ENCODE results near the gene INS. TPM values are rescaled to one million over a fixed set of nuclear protein-coding genes. Genes with fewer than 3 reads are reported as not detected.

The INS gene
- total RNA-seq, 1 donor from 2014 or later, result not detected

GRCh38 chr11:2143799-2144543 is 17.0 kb downstream of the INS start:
- H3K27ac Mint-ChIP-seq, result peak overlapping the region; percentile 73
- H3K27me3 Mint-ChIP-seq (ENCODE audit: low read depth), result peaks cover 82% of the 10 kb centered on the region
- no peaks in the 10 kb centered on the region for H3K9me3 Mint-ChIP-seq
- TF ChIP-seq CTCF (IDR thresholded peaks at IDR 0.05; ENCODE audit: unreplicated experiment), result no peak
- no peak for DNase-seq (ENCODE audit: low spot score in 2 of 2, unreplicated experiment in 2 of 2)
- H3K4me3 Mint-ChIP-seq, result peak overlapping the region; percentile 73
- H3K4me1 Mint-ChIP-seq, result peaks cover 27% of the 10 kb centered on the region
- peaks cover 6% of the 10 kb centered on the region for H3K36me3 Mint-ChIP-seq

GRCh38 chr11:2143477-2143798 is 17.6 kb downstream of the INS start:
- DNase-seq (ENCODE audit: low spot score in 2 of 2, unreplicated experiment in 2 of 2), result no peak
- TF ChIP-seq CTCF (IDR thresholded peaks at IDR 0.05; ENCODE audit: unreplicated experiment), result no peak
- Mint-ChIP-seq H3K27ac (peak overlapping the region; percentile 73), H3K36me3 (peaks cover 6% of the 10 kb centered on the region), H3K4me3 (peak overlapping the region; percentile 73), H3K27me3 (ENCODE audit: low read depth) (peaks cover 77% of the 10 kb centered on the region), H3K4me1 (peaks cover 27% of the 10 kb centered on the region), H3K9me3 (no peaks in the 10 kb centered on the region)

- H3K36me3 Mint-ChIP-seq, result peaks cover 6% of the 10 kb centered on the region
- peaks cover 72% of the 10 kb centered on the region for H3K27me3 Mint-ChIP-seq (ENCODE audit: low read depth)
- H3K27ac Mint-ChIP-seq, result peak overlapping the region; percentile 86
- peak overlapping the region; percentile 73 for H3K4me3 Mint-ChIP-seq
- peaks cover 27% of the 10 kb centered on the region for H3K4me1 Mint-ChIP-seq
- TF ChIP-seq CTCF (IDR thresholded peaks at IDR 0.05; ENCODE audit: unreplicated experiment), result no peak
- DNase-seq (ENCODE audit: low spot score in 2 of 2, unreplicated experiment in 2 of 2), result no peak
- H3K9me3 Mint-ChIP-seq, result no peaks in the 10 kb centered on the region
Measured at GRCh38 chr11:2142762-2143202, 18.2 kb downstream of the INS start.

- peak overlapping the region; percentile 73 for H3K4me3 Mint-ChIP-seq
Measured at GRCh38 chr11:2142300-2142759, 18.7 kb downstream of the INS start.

More at GRCh38 chr11:2142300-2142759, 18.7 kb downstream of the INS start:
- TF ChIP-seq CTCF (IDR thresholded peaks at IDR 0.05; ENCODE audit: unreplicated experiment), result no peak
- Mint-ChIP-seq H3K9me3 (no peaks in the 10 kb centered on the region), H3K27ac (peak overlapping the region; percentile 86), H3K36me3 (peaks cover 6% of the 10 kb centered on the region), H3K27me3 (ENCODE audit: low read depth) (peaks cover 75% of the 10 kb centered on the region), H3K4me1 (peaks cover 31% of the 10 kb centered on the region)
- DNase-seq (ENCODE audit: low spot score in 2 of 2, unreplicated experiment in 2 of 2), result no peak
